WTC11 (cell line): ENCODE measurements around the gene PPP1R14D. TPM values are rescaled to one million over a fixed set of nuclear protein-coding genes. Genes with fewer than 3 reads are reported as not detected.

Experiments used
- ATAC-seq: fragments of 200-7000 bp; cut with Tn5 transposase; 2 replicates; pipeline ENCODE4 v1.10.0; 2021; ENCODE audit warnings: mild to moderate bottlenecking, moderate library complexity
- CTCF ChIA-PET: fragments of 300-600 bp; sonication (Branson Sonifier 250); formaldehyde crosslinking; loops from one replicate; lab custom pipeline; 2021; ENCODE audit warnings: antibody characterized with exemption; lab: Charles Lee
- POLR2A ChIA-PET: fragments of 350-600 bp; sonication (Branson Sonifier 250); formaldehyde crosslinking; loops from one replicate; lab custom pipeline; 2021; ENCODE audit warnings: antibody characterized with exemption; lab: Charles Lee
- DNase-seq: peaks from one replicate; pipeline ENCODE4 v3.0.0; 2021; ENCODE audit warnings: low spot score
- H3K27ac Mint-ChIP-seq: 2 replicates; pipeline ENCODE4 v1.8.0; 2021; ENCODE audit warnings: mixed read lengths
- H3K27me3 Mint-ChIP-seq: 2 replicates; pipeline ENCODE4 v1.8.0; 2021; ENCODE audit warnings: low read depth, mild to moderate bottlenecking, moderate library complexity, mixed read lengths
- H3K36me3 Mint-ChIP-seq: 2 replicates; pipeline ENCODE4 v1.8.0; 2021; ENCODE audit warnings: mixed read lengths
- H3K4me1 Mint-ChIP-seq: 2 replicates; pipeline ENCODE4 v1.8.0; 2022; ENCODE audit warnings: mixed read lengths
- H3K4me3 Mint-ChIP-seq: 2 replicates; pipeline ENCODE4 v1.8.0; 2021; ENCODE audit warnings: mild to moderate bottlenecking, moderate library complexity, mixed read lengths
- H3K9me3 Mint-ChIP-seq: 2 replicates; pipeline ENCODE4 v1.8.0; 2021; ENCODE audit warnings: mixed read lengths
- CBFB ChIP-seq: sonication (generic); formaldehyde crosslinking; IDR thresholded peaks from 2 replicates; pipeline ENCODE4 v1.8.1; 2022; ENCODE audit warnings: mild to moderate bottlenecking, low read depth, missing genetic modification reagents
- CTCF ChIP-seq: fragments of 200-600 bp; IDR thresholded peaks from 2 replicates; pipeline ENCODE4 v1.8.0; 2022; ENCODE audit warnings: antibody characterized with exemption
- E2F1 ChIP-seq: sonication (generic); formaldehyde crosslinking; IDR thresholded peaks from 2 replicates; pipeline ENCODE4 v1.8.0; 2022; ENCODE audit warnings: mild to moderate bottlenecking, missing genetic modification reagents
- ERG ChIP-seq: fragments of 250-450 bp; sonication (Bioruptor Pico); IDR thresholded peaks from 2 replicates; pipeline ENCODE4 v1.8.0; 2021; ENCODE audit warnings: mild to moderate bottlenecking
- ETV6 ChIP-seq: sonication (generic); formaldehyde crosslinking; IDR thresholded peaks from 2 replicates; pipeline ENCODE4 v1.8.1; 2022; ENCODE audit warnings: mild to moderate bottlenecking, missing genetic modification reagents
- FOXJ3 ChIP-seq: sonication (generic); formaldehyde crosslinking; IDR thresholded peaks from 2 replicates; pipeline ENCODE4 v1.9.0; 2021; ENCODE audit warnings: missing genetic modification reagents, mild to moderate bottlenecking, borderline replicate concordance
- FOXP1 ChIP-seq: sonication (generic); formaldehyde crosslinking; IDR thresholded peaks from 2 replicates; pipeline ENCODE4 v1.8.0; 2022; ENCODE audit warnings: missing genetic modification reagents, mild to moderate bottlenecking, moderate library complexity, borderline replicate concordance
- GABPB1 ChIP-seq: sonication (generic); formaldehyde crosslinking; IDR thresholded peaks from 2 replicates; pipeline ENCODE4 v1.8.1; 2023; ENCODE audit warnings: mild to moderate bottlenecking, missing genetic modification reagents
- GTF2I ChIP-seq: fragments of 250-450 bp; sonication (Bioruptor Pico); conservative IDR thresholded peaks from 2 replicates; pipeline ENCODE4 v1.4.0; 2021; ENCODE audit warnings: mild to moderate bottlenecking
- HMGA2 ChIP-seq: fragments of 250-450 bp; sonication (Bioruptor Pico); IDR thresholded peaks from 2 replicates; pipeline ENCODE4 v1.4.0; 2021; ENCODE audit warnings: mild to moderate bottlenecking, moderate library complexity
- IRF1 ChIP-seq: sonication (generic); formaldehyde crosslinking; IDR thresholded peaks from 2 replicates; pipeline ENCODE4 v1.8.0; 2023; ENCODE audit warnings: missing genetic modification reagents
- MXD4 ChIP-seq: fragments of 250-450 bp; sonication (Bioruptor Pico); IDR thresholded peaks from 2 replicates; pipeline ENCODE4 v1.8.0; 2021; ENCODE audit warnings: mild to moderate bottlenecking, moderate library complexity, borderline replicate concordance
- NFATC4 ChIP-seq: fragments of 250-450 bp; sonication (Bioruptor Pico); IDR thresholded peaks from 2 replicates; pipeline ENCODE4 v1.9.0; 2021; ENCODE audit warnings: mild to moderate bottlenecking
- PREB ChIP-seq: sonication (generic); formaldehyde crosslinking; IDR thresholded peaks from 2 replicates; pipeline ENCODE4 v1.8.1; 2022; ENCODE audit warnings: mild to moderate bottlenecking, missing genetic modification reagents, moderate library complexity, borderline replicate concordance
- RELA ChIP-seq: sonication (generic); formaldehyde crosslinking; IDR thresholded peaks from 2 replicates; pipeline ENCODE4 v1.8.1; 2022; ENCODE audit warnings: missing genetic modification reagents, mild to moderate bottlenecking, borderline replicate concordance
- RORB ChIP-seq: fragments of 250-450 bp; sonication (Bioruptor Pico); IDR thresholded peaks from 2 replicates; pipeline ENCODE4 v1.9.0; 2021; ENCODE audit warnings: mild to moderate bottlenecking
- SOX15 ChIP-seq: fragments of 250-450 bp; sonication (Bioruptor Pico); IDR thresholded peaks from 2 replicates; pipeline ENCODE4 v1.9.0; 2021; ENCODE audit warnings: mild to moderate bottlenecking
- TCF7 ChIP-seq: sonication (generic); formaldehyde crosslinking; IDR thresholded peaks from 2 replicates; pipeline ENCODE4 v1.8.0; 2022; ENCODE audit warnings: mild to moderate bottlenecking, low read depth, missing genetic modification reagents, moderate library complexity
- TEAD1 ChIP-seq: sonication (generic); formaldehyde crosslinking; IDR thresholded peaks from 2 replicates; pipeline ENCODE4 v1.8.0; 2022; ENCODE audit warnings: mild to moderate bottlenecking, missing genetic modification reagents
- ZBTB43 ChIP-seq: sonication (generic); formaldehyde crosslinking; IDR thresholded peaks from 2 replicates; pipeline ENCODE4 v1.8.1; 2023; ENCODE audit warnings: mild to moderate bottlenecking, missing genetic modification reagents
- ZNF219 ChIP-seq: sonication (generic); formaldehyde crosslinking; IDR thresholded peaks from 2 replicates; pipeline ENCODE4 v1.8.0; 2023; ENCODE audit warnings: missing genetic modification reagents, mild to moderate bottlenecking, borderline replicate concordance
- ZNF263 ChIP-seq: sonication (generic); formaldehyde crosslinking; IDR thresholded peaks from 2 replicates; pipeline ENCODE4 v1.8.1; 2022; ENCODE audit warnings: low read depth, mild to moderate bottlenecking, moderate library complexity, missing genetic modification reagents
- ZNF317 ChIP-seq: sonication (generic); formaldehyde crosslinking; IDR thresholded peaks from 2 replicates; pipeline ENCODE4 v1.8.1; 2023; ENCODE audit warnings: low read depth, mild to moderate bottlenecking, moderate library complexity, missing genetic modification reagents, borderline replicate concordance
- ZNF425 ChIP-seq: fragments of 250-450 bp; sonication (Bioruptor Pico); conservative IDR thresholded peaks from 2 replicates; pipeline ENCODE4 v1.9.0; 2021; ENCODE audit warnings: mild to moderate bottlenecking
- total RNA-seq: library from RNA; stranded (reverse); gene quantifications from 3 replicates; pipeline ENCODE4 v1.2.3, GENCODE V29; 2021

Gene PPP1R14D
- total RNA-seq, 1 experiment from 2014 or later, result not detected

GRCh38 chr15:40768521-40769273, 59.8 kb downstream of the PPP1R14D start:
- DNase-seq (no peak), ATAC-seq (no peak)
- TF ChIP-seq E2F1 (CRISPR knock-in tag) (no peak), CTCF (no peak), ZNF317 (CRISPR knock-in tag) (no peak), SOX15 (CRISPR knock-in tag) (no peak), GABPB1 (CRISPR knock-in tag) (no peak), ZNF425 (CRISPR knock-in tag) (no peak), FOXP1 (CRISPR knock-in tag) (no peak), RORB (CRISPR knock-in tag) (no peak), MXD4 (no peak), GTF2I (CRISPR knock-in tag) (no peak), ZNF219 (CRISPR knock-in tag) (no peak), NFATC4 (CRISPR knock-in tag) (no peak), ERG (CRISPR knock-in tag) (no peak), FOXJ3 (CRISPR knock-in tag) (no peak), RELA (CRISPR knock-in tag) (no peak), ZNF263 (no peak), TCF7 (no peak)
- Mint-ChIP-seq H3K4me1 (peaks cover 31% of the 10 kb centered on the region), H3K36me3 (no peaks in the 10 kb centered on the region; the same call in 1 of the 2 replicates), H3K9me3 (no peaks in the 10 kb centered on the region), H3K27me3 (no peaks in the 10 kb centered on the region), H3K27ac (no peak overlapping the region; the same call in 1 of the 2 replicates), H3K4me3 (no peak overlapping the region)
- POLR2A ChIA-PET, result no interaction called here
- CTCF ChIA-PET, result interaction anchor here (0.6 to 7.8 kb wide), 5 partner anchors 17 to 123 kb away, joined by 3 to 60 read pairs (median 4); no protein-coding TSS in a partner anchor

- Mint-ChIP-seq H3K4me3 (no peak overlapping the region), H3K36me3 (no peaks in the 10 kb centered on the region; the same call in 1 of the 2 replicates), H3K9me3 (no peaks in the 10 kb centered on the region), H3K27ac (no peak overlapping the region), H3K27me3 (peaks cover 4% of the 10 kb centered on the region), H3K4me1 (peaks cover 31% of the 10 kb centered on the region)
- DNase-seq (no peak), ATAC-seq (no peak)
- ChIA-PET POLR2A (interaction anchor here (0.5 to 1.2 kb wide), 2 partner anchors 9 to 20 kb away, joined by 3 to 4 read pairs; no protein-coding TSS in a partner anchor), CTCF (interaction anchor here (0.5 to 7.8 kb wide), 9 partner anchors 15 to 163 kb away, joined by 3 to 60 read pairs (median 4); partner anchors contain the start of gene VPS18)
- TF ChIP-seq IRF1 (CRISPR knock-in tag) (no peak), TEAD1 (CRISPR knock-in tag) (no peak), PREB (no peak), HMGA2 (CRISPR knock-in tag) (no peak), ETV6 (CRISPR knock-in tag) (no peak), RORB (CRISPR knock-in tag) (no peak), ZBTB43 (CRISPR knock-in tag) (no peak), CBFB (no peak)
These were observed 60.5 kb downstream of the PPP1R14D start for GRCh38 chr15:40767838-40768500.
